Smooth muscle cell (in vitro differentiated cells): ENCODE results near the gene ROGDI. TPM values are rescaled to one million over a fixed set of nuclear protein-coding genes. Genes with fewer than 3 reads are reported as not detected.

ENCODE experiments used
- DNase-seq: peaks from one replicate; lab custom pipeline; 2025; ENCODE audit not compliant: unreplicated experiment; lab: John Stamatoyannopoulos, UW
- H2AFZ ChIP-seq: fragments of 200-600 bp; sonication (generic); 2 replicates; pipeline ENCODE4 v1.6.0; 2016; ENCODE audit warnings: antibody characterized with exemption, low read depth, mild to moderate bottlenecking
- H3F3A ChIP-seq: fragments of 200-600 bp; sonication (generic); 2 replicates; pipeline ENCODE4 v1.6.0; 2017; ENCODE audit warnings: antibody characterized with exemption, low read depth
- H3K27ac ChIP-seq: fragments of 200-600 bp; sonication (generic); 2 replicates; pipeline ENCODE4 v1.5.1; 2016; ENCODE audit warnings: low read depth, mild to moderate bottlenecking
- H3K27me3 ChIP-seq: fragments of 200-600 bp; sonication (generic); 2 replicates; pipeline ENCODE4 v1.6.1; 2016; ENCODE audit warnings: low read depth, mild to moderate bottlenecking
- H3K36me3 ChIP-seq: fragments of 200-600 bp; sonication (generic); 2 replicates; pipeline ENCODE4 v1.5.1; 2016; ENCODE audit warnings: low read depth
- H3K4me1 ChIP-seq: fragments of 200-600 bp; sonication (generic); 2 replicates; pipeline ENCODE4 v1.5.1; 2016; ENCODE audit warnings: low read depth
- H3K4me2 ChIP-seq: fragments of 200-600 bp; sonication (generic); 2 replicates; pipeline ENCODE4 v1.6.0; 2016; ENCODE audit warnings: mild to moderate bottlenecking
- H3K4me3 ChIP-seq: fragments of 200-600 bp; sonication (generic); 2 replicates; pipeline ENCODE4 v1.5.1; 2016; ENCODE audit warnings: mild to moderate bottlenecking
- H3K79me2 ChIP-seq: fragments of 200-600 bp; sonication (generic); 2 replicates; pipeline ENCODE4 v1.6.0; 2016; ENCODE audit warnings: low read depth, mild to moderate bottlenecking
- H3K9ac ChIP-seq: fragments of 200-600 bp; sonication (generic); 2 replicates; pipeline ENCODE4 v1.6.0; 2016; ENCODE audit warnings: low read depth
- H3K9me3 ChIP-seq: fragments of 200-600 bp; sonication (generic); replicated peaks from 2 replicates; pipeline ENCODE4 v1.5.1; 2016; ENCODE audit warnings: low read depth
- H4K20me1 ChIP-seq: fragments of 200-600 bp; sonication (generic); 2 replicates; pipeline ENCODE4 v1.6.0; 2016; ENCODE audit warnings: low read depth
- CTCF ChIP-seq: fragments of 200-600 bp; sonication (generic); IDR thresholded peaks from 2 replicates; pipeline ENCODE4 v1.5.1; 2017; ENCODE audit warnings: borderline replicate concordance, mild to moderate bottlenecking, antibody characterized with exemption; ENCODE audit not compliant: insufficient read depth, poor library complexity, severe bottlenecking
- whole genome bisulfite sequencing: methylation state at CpG from one replicate; pipeline ENCODE4 v1.1.7; 2016; ENCODE audit warnings: low lambda C conversion rate; 5-methylcytosine and 5-hydroxymethylcytosine counted together
- polyA plus RNA-seq: library from polyadenylated mRNA; unstranded; fragments of >200 nt; fragmentation: Nextera tagmentation; extraction: Ambion mirVana; gene quantifications from 2 replicates; pipeline ENCODE4 v1.2.1, GENCODE V29; 2016
- total RNA-seq: library from RNA; depleted of rRNA; stranded (reverse); fragments of >200 nt; gene quantifications from 2 replicates; pipeline ENCODE4 v1.2.3, GENCODE V29; 2014

The ROGDI gene
- total and polyA plus RNA-seq, 2 experiments from 2014 or later: 21.6 to 45.6 TPM

GRCh38 chr16:4788489-4788889 is 13.9 kb downstream of the ROGDI start:
- H4K20me1 ChIP-seq: no peaks in the 10 kb centered on the region
- TF ChIP-seq CTCF: no peak
- H2AFZ ChIP-seq: no peak overlapping the region
- no peak overlapping the region for H3K4me2 ChIP-seq
- no peaks in the 10 kb centered on the region for H3K79me2 ChIP-seq
- H3K4me1 ChIP-seq: no peaks in the 10 kb centered on the region
- 82% methylated on average over 9 of the region's 9 CpGs for WGBS
- DNase-seq: no peak
- no peak overlapping the region for H3K4me3 ChIP-seq
- H3K36me3 ChIP-seq: no peaks in the 10 kb centered on the region
- no peaks in the 10 kb centered on the region for H3K27me3 ChIP-seq
- H3K9ac ChIP-seq: no peak overlapping the region
- H3F3A ChIP-seq: no peaks in the 10 kb centered on the region
- no peak overlapping the region for H3K27ac ChIP-seq
- no peaks in the 10 kb centered on the region for H3K9me3 ChIP-seq

GRCh38 chr16:4787627-4788482 is 14.6 kb downstream of the ROGDI start, which contains the start of gene SEPTIN12:
Gene SEPTIN12 (minus strand): TSS chr16:4788345. CDS start chr16:4787645, 700 bp downstream.
- TF ChIP-seq CTCF: no peak
- Histone ChIP-seq H3K4me3 (no peak within 1 kb of the TSS), H3K36me3 (no peaks in the 10 kb centered on the region), H3K9me3 (no peaks in the 10 kb centered on the region), H3K79me2 (no peaks in the 10 kb centered on the region), H2AFZ (no peak within 1 kb of the TSS), H3K27ac (no peak within 1 kb of the TSS), H4K20me1 (no peaks in the 10 kb centered on the region), H3K9ac (no peak within 1 kb of the TSS), H3K4me1 (no peaks in the 10 kb centered on the region), H3K27me3 (no peaks in the 10 kb centered on the region), H3F3A (no peaks in the 10 kb centered on the region), H3K4me2 (no peak within 1 kb of the TSS)
- 92% methylated on average over 14 of the region's 14 CpGs for WGBS
- DNase-seq: no peak

- H3K4me1 ChIP-seq: no peaks in the 10 kb centered on the region
- H3K27ac ChIP-seq: no peak overlapping the region
- no peaks in the 10 kb centered on the region for H3F3A ChIP-seq
- no peaks in the 10 kb centered on the region for H3K9me3 ChIP-seq
- no peak overlapping the region for H3K4me3 ChIP-seq
- H3K27me3 ChIP-seq: no peaks in the 10 kb centered on the region
- WGBS: 95% methylated on average over 8 of the region's 8 CpGs
- no peak for TF ChIP-seq CTCF
- H3K9ac ChIP-seq: no peak overlapping the region
- H2AFZ ChIP-seq: no peak overlapping the region
- no peaks in the 10 kb centered on the region for H3K36me3 ChIP-seq
- no peak overlapping the region for H3K4me2 ChIP-seq
- H4K20me1 ChIP-seq: no peaks in the 10 kb centered on the region
- no peaks in the 10 kb centered on the region for H3K79me2 ChIP-seq
- no peak for DNase-seq
Measured at GRCh38 chr16:4787068-4787467, 15.4 kb downstream of the ROGDI start.
